A673 (cell line): ENCODE measurements around the gene COG7. TPM values are rescaled to one million over a fixed set of nuclear protein-coding genes. Genes with fewer than 3 reads are reported as not detected.

Experiments
- BruUV-seq: library from RNA; stranded (reverse); fragments of 400-500 nt; replicated peaks from 2 replicates; lab custom pipeline; 2021; lab: Mats Ljungman, UMichigan
- CTCF ChIA-PET: fragments of 300-600 bp; sonication (Branson Sonifier 250); formaldehyde crosslinking; loops from one replicate; lab custom pipeline; 2022; ENCODE audit warnings: antibody characterized with exemption; lab: Charles Lee
- POLR2A ChIA-PET: fragments of 300-600 bp; sonication (Branson Sonifier 250); formaldehyde crosslinking; loops from one replicate; lab custom pipeline; 2022; ENCODE audit warnings: antibody characterized with exemption; ENCODE audit not compliant: low non-redundant PET; lab: Charles Lee
- DNase-seq: peaks from one replicate; pipeline ENCODE4 v3.0.0-alpha.2; 2015; ENCODE audit warnings: low spot score
- H3K27ac ChIP-seq: fragments of 200-600 bp; sonication (generic); 2 replicates; pipeline ENCODE4 v1.5.1; 2016; ENCODE audit warnings: mixed run types, low read depth, mild to moderate bottlenecking, mixed read lengths, antibody characterized with exemption, low read length; ENCODE audit not compliant: poor library complexity, severe bottlenecking
- H3K27me3 ChIP-seq: fragments of 200-600 bp; sonication (generic); replicated peaks from 2 replicates; pipeline ENCODE4 v1.6.1; 2017; ENCODE audit warnings: mixed run types, low read depth, mild to moderate bottlenecking, mixed read lengths, antibody characterized with exemption, low read length; ENCODE audit not compliant: insufficient read depth, poor library complexity
- H3K36me3 ChIP-seq: fragments of 200-600 bp; sonication (generic); 2 replicates; pipeline ENCODE4 v1.6.1; 2016; ENCODE audit warnings: mixed run types, mild to moderate bottlenecking, mixed read lengths, antibody characterized with exemption, low read length; ENCODE audit not compliant: insufficient read depth, poor library complexity, severe bottlenecking
- H3K4me1 ChIP-seq: fragments of 200-600 bp; sonication (generic); 2 replicates; pipeline ENCODE4 v1.6.1; 2017; ENCODE audit warnings: mixed run types, mild to moderate bottlenecking, mixed read lengths, antibody characterized with exemption, low read length; ENCODE audit not compliant: insufficient read depth, poor library complexity, severe bottlenecking
- H3K4me3 ChIP-seq: fragments of 200-600 bp; sonication (generic); 2 replicates; pipeline ENCODE4 v1.5.1; 2016; ENCODE audit warnings: low read depth, mixed run types, mild to moderate bottlenecking, mixed read lengths, low read length; ENCODE audit not compliant: poor library complexity, severe bottlenecking
- H3K9me3 ChIP-seq: fragments of 200-600 bp; sonication (generic); 2 replicates; pipeline ENCODE4 v1.6.1; 2016; ENCODE audit warnings: mixed run types, low read depth, mild to moderate bottlenecking, mixed read lengths, antibody characterized with exemption, low read length; ENCODE audit not compliant: poor library complexity, severe bottlenecking
- EZH2 ChIP-seq: fragments of 200-600 bp; sonication (generic); IDR thresholded peaks from 2 replicates; pipeline ENCODE4 v1.6.1; 2017; ENCODE audit warnings: borderline replicate concordance, low read depth, mild to moderate bottlenecking, mixed read lengths, antibody characterized with exemption, low read length; ENCODE audit not compliant: poor library complexity, severe bottlenecking
- intact Hi-C: fragments of 100-400 bp; cut with micrococcal nuclease; formaldehyde crosslinking; loops from one replicate; pipeline ENCODE4 v1.10.0; 2022; ENCODE audit not compliant: unreplicated experiment
- total RNA-seq: library from RNA; stranded (reverse); gene quantifications from 2 replicates; pipeline ENCODE4 v1.2.3, GENCODE V29; 2021
- TF ChIP-seq, protein P1 (sequence below): fragments of 300-800, 200-600 bp; sonication (generic); conservative IDR thresholded peaks from 2 replicates; pipeline ENCODE4 v1.5.1; 2017; ENCODE audit warnings: low read depth, mild to moderate bottlenecking, antibody characterized with exemption, low read length, moderate library complexity, mixed read lengths

Gene COG7
- total RNA-seq, 1 experiment from 2014 or later, result 33.8 TPM

DNA sequence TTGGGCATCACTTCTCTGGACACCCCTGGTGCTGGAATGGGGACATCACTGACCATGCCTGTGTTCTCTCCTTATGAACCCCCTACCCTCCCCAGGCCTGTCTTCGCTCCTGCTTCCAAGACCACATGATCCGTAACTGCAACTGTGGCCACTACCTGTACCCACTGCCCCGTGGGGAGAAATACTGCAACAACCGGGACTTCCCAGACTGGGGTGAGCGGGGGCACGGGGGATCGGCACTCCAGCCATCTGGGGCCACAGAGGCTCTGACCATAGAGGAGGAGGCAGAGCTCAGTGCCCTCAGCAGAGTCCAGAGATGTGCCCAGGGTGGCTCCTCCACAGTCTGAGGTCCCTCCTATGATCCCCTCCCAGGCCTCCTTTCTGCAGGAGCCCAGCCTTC is 77.3 kb downstream of the COG7 start:
- no peaks in the 10 kb centered on the region for H3K9me3 ChIP-seq
- CTCF ChIA-PET, result no interaction called here
- H3K4me1 ChIP-seq, result no peaks in the 10 kb centered on the region
- no peak for DNase-seq
- no peak overlapping the region for H3K27ac ChIP-seq
- intact Hi-C loops, result no loop called here
- H3K36me3 ChIP-seq, result no peaks in the 10 kb centered on the region
- H3K27me3 ChIP-seq, result no peaks in the 10 kb centered on the region
- POLR2A ChIA-PET, result no interaction called here
- no TSS peak for BruUV-seq
- TF ChIP-seq EZH2, result no peak
- TF ChIP-seq, protein P1, sequence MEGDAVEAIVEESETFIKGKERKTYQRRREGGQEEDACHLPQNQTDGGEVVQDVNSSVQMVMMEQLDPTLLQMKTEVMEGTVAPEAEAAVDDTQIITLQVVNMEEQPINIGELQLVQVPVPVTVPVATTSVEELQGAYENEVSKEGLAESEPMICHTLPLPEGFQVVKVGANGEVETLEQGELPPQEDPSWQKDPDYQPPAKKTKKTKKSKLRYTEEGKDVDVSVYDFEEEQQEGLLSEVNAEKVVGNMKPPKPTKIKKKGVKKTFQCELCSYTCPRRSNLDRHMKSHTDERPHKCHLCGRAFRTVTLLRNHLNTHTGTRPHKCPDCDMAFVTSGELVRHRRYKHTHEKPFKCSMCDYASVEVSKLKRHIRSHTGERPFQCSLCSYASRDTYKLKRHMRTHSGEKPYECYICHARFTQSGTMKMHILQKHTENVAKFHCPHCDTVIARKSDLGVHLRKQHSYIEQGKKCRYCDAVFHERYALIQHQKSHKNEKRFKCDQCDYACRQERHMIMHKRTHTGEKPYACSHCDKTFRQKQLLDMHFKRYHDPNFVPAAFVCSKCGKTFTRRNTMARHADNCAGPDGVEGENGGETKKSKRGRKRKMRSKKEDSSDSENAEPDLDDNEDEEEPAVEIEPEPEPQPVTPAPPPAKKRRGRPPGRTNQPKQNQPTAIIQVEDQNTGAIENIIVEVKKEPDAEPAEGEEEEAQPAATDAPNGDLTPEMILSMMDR, result no peak
- no peak overlapping the region for H3K4me3 ChIP-seq

DNA sequence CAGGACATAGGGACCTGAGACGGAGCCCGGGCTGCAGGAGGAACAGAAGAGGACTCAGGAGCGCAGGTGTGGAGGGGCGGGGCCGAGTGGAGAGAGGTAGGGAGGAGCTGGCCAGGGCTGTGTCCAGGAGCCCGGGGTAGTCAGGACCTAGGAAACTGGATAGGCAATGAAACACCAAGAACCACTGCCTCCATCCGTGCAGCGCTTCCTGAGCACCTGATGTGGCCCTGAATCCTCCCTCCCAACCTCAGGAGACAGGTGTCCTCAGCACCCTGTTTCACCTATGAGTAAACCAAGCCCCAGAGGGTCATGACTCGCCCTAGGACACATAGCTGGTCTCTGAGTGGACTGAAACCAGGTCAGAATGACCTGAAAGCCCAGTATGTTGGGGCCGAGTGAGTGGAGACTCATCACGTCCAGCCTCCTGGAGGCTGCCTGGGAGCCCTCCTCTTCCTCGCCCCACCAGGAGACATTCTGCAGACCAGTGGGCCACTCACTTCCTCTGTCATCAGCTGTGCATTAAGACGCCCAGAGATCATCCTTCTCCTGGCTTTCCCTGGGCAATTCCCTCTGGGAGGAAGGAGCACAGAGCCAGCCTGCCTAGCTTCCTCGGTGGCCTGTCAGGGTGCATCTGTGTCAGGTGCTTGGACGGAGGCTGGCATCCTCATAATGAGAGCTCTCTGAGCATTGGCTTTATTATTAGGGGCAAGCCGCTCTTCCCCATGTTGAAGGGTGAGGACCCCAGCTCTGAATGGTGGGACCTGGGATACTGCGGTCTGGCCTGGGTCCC is 78.1 kb downstream of the COG7 start:
- DNase-seq, result no peak
- Histone ChIP-seq H3K4me3 (no peak overlapping the region), H3K36me3 (no peaks in the 10 kb centered on the region), H3K27me3 (no peaks in the 10 kb centered on the region), H3K4me1 (no peaks in the 10 kb centered on the region), H3K9me3 (no peaks in the 10 kb centered on the region), H3K27ac (no peak overlapping the region)
- TF ChIP-seq, protein P1, result no peak
- no peak for TF ChIP-seq EZH2
- intact Hi-C loops, result no loop called here
- POLR2A ChIA-PET, result no interaction called here
- CTCF ChIA-PET, result no interaction called here
- BruUV-seq, result no TSS peak

DNA sequence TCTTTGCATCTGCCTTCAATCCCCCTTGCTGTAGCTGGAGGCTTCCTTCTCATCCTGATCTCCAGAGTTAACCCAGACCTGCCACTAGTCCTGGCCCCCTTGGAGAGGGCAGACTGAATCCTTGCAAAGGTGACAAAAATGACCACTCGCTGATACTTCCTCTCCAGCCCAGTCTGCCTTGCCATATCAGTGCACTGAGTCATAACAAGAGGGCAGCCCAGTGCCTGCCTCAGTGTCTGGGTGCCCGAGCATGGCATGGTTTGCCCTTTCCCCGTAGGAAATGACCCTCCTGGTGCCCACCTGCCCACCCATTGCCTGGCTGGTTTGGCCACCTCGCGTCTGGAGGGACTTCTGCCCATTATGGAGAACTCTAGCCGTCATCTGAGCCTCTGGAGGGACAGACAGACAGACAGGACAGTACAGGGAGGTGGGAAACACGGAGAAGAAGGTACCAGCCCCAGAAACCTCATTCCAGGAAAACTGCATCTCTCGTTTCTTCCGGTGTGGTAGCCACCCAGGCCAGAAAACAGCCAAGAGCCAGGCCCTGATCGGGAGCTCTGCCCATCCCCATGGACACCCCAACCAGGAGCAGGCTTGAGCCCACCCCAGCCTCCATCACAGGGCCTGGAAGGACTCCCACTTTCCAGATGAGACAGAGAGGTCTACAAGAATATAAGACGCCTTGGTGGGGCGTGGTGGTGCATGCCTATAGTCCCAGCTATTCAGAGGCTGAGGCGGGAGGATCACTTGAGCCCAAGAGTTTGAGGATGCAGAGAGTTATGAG is 79.4 kb downstream of the COG7 start:
- no peak overlapping the region for H3K27ac ChIP-seq
- intact Hi-C loops, result no loop called here
- H3K9me3 ChIP-seq, result no peaks in the 10 kb centered on the region
- TF ChIP-seq, protein P1, result no peak
- no peak for TF ChIP-seq EZH2
- CTCF ChIA-PET, result no interaction called here
- no TSS peak for BruUV-seq
- no peaks in the 10 kb centered on the region for H3K27me3 ChIP-seq
- POLR2A ChIA-PET, result interaction anchor here (0.7 kb wide), 1 partner anchor 11 kb away, joined by 4 read pairs; no protein-coding TSS in a partner anchor
- H3K4me3 ChIP-seq, result no peak overlapping the region
- no peaks in the 10 kb centered on the region for H3K36me3 ChIP-seq
- H3K4me1 ChIP-seq, result no peaks in the 10 kb centered on the region
- no peak for DNase-seq
